GM18505 (cell line): ENCODE results near the gene MCF2L.
"Not testable (repeated sequence)": the region's sequence is repeated elsewhere in the genome, so short reads cannot be mapped to it uniquely, and the experiment has no call there.

Experiments
- ATAC-seq: cut with Tn5 transposase; IDR thresholded peaks from one replicate; pipeline ENCODE4 v1.9.1; 2021; ENCODE audit not compliant: unreplicated experiment
- POLR2A ChIP-seq: IDR thresholded peaks from 4 replicates; pipeline ENCODE4 v1.6.1; 2011; ENCODE audit warnings: borderline replicate concordance; ENCODE audit not compliant: insufficient read depth, insufficient read length; ENCODE audit errors: extremely low read depth

Gene MCF2L

DNA sequence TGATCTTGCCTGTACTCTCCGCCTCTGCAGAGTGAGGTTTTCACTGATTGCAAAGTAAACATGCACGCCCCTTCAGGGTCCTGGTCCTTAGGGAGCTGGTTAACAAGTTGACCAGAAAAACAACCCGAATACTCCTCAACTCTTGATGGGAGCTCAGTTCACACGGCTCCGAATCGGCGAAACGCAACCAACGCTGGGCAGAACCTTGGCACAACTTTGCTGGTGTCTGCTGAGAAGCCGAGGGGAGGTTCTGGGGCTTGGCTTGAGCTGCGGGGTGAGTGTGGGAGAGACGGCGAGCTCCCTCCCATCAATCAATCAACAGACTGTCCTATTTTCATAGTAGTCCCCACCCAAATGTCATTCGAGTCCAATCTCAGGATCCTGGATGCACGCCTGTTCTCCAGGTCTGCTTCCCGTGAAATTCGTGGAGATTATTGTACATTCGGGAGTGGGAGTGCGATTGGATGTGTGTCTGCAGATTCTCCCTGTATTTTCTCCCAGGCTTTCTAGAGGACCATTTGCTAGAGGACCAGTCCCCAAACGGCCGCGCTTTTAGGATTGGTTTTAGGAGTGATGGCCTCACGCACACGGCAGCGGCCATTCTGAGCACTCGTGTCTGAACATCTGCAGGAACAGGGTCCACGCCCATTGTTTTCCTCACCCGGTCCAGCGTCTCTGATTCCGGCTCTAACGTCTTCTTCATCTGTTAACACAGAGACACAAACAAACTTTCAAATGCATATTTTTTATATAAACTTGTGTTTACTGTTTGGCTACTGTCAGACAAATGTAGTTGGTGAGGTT, 85.0 kb downstream of the MCF2L start:
- ATAC-seq, result no peak
- no peak for TF ChIP-seq POLR2A

DNA sequence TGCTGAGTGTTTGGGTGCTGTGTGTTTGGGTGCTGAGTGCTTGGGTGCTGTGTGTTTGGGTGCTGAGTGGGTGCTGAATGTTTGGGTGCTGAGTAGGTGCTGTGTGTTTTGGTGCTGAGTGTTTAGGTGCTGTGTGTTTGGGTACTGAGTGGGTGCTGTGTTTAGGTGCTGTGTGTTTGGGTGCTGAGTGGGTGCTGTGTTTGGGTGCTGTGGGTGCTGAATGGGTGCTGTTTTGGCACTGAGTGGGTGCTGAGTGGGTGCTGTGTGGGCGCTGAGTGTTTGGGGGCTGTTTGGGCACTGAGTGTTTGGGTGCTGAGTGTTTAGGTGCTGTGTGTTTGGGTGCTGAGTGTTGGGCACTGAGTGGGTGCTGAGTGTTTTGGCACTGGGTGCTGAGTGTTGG, 88.1 kb downstream of the MCF2L start:
- TF ChIP-seq POLR2A, result no peak
- no peak for ATAC-seq

DNA sequence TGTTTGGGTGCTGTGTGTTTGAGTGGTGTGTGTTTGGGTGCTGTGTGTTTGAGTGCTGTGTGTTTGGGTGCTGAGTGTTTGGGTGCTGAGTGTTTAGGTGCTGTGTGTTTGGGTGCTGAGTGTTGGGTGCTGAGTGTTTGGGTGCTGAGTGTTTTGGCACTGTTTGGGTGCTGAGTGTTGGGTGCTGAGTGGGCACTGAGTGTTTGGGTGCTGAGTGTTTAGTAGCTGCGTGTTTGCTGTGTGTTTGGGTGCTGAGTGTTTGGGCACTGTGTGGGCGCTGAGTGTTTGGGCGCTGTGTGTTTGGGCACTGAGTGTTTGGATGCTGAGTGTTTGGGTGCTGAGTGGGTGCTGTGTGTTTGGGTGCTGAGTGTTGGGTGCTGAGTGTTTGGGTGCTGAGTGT, 88.5 kb downstream of the MCF2L start:
- ATAC-seq, result not testable (repeated sequence)

DNA sequence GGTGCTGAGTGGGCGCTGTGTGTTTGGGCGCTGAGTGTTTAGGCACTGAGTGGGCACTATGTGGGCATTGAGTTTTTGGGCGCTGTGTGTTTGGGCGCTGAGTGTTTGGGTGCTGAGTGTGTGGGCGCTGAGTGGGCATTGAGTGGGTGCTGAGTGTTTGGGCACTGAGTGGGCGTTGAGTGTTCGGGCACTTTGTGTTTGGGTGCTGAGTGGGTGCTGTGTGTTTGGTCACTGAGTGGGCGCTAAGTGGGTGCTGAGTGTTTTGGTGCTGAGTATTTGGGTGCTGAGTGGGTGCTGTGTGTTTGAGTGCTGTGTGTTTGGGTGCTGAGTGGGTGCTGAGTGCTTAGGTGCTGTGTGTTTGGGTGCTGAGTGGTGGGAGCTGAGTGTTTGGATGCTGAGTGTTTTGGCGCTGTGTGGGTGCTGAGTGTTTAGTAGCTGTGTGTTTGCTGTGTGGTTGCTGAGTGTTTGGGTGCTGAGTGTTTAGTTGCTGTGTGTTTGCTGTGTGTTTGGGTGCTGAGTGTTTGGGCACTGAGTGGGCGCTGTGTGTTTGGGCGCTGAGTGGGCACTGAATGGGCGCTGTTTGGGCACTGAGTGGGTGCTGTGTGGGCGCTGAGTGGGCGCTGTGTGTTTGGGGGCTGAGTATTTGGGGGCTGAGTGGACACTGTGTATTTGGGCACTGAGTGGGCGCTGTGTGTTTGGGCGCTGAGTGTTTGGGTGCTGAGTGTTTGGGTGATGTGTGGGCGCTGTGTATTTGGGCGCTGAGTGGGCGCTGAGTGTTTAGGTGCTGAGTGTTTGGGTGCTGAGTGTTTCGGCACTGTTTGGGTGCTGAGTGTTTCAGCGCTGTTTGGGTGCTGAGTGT, 89.3 kb downstream of the MCF2L start:
- no peak for TF ChIP-seq POLR2A
- ATAC-seq, result no peak

DNA sequence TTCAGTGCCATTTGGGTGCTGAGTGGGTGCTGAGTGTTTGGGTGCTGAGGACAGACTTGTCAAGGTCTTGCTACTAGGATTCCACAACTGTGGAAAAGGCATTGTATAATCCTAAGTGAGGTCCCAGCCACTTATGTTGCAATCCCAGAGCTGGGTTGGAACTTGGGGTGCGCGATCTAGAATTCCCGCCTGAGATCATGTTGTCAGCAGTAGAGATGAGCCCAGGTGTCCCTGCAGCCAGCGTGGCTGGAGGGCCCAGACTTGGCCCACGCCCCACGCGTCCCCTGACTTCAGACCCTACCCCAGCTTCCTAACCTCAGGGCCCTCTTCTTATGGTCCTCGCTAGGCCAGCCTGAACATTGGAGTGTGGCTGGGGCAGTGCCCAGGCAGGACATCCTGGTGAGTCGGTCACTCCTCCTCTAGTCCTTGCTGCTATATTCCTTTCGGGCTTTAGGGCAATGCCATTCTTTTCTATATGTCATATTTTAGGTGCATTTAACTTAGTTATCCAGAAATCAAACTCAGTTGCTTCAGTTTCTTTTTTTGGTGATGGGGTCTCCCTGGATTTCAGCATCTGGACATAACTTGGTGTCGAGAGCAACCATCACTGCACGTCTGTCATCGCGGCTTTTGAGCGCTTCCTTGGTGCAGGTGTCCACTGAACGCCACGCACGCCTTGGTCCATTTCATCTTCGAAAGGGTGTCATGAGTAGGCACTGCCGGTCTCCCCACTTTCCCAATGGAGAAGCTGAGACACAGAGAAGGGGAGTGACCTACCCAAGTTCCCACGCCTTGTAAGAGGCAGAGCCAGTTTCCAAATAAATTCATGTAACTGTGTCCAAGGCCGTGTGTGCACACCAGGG, 90.2 kb downstream of the MCF2L start:
- ATAC-seq, result no peak

DNA sequence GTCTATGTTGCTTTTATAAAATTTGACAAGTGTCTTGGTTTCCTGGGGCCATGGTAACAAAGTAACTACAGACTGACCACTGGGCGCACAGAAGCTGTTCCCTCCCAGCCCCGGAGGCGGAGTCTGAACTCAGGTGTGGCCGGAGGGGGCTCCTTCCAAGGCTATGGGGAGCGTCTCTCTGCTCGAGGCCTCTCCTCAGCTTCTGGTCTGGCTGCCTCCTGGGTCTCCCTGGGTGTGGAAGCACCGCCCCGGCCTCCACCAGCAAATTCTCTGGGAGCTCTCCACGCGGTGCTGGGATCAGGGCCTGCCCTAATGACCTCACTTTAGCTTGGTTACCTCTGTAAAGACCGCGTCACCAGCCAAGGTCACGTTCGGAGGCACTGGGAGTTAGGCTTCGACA, 90.9 kb downstream of the MCF2L start:
- no peak for ATAC-seq
- no peak for TF ChIP-seq POLR2A

More for the DNA sequence above, 90.2 kb downstream of the MCF2L start:
- TF ChIP-seq POLR2A, result no peak

DNA sequence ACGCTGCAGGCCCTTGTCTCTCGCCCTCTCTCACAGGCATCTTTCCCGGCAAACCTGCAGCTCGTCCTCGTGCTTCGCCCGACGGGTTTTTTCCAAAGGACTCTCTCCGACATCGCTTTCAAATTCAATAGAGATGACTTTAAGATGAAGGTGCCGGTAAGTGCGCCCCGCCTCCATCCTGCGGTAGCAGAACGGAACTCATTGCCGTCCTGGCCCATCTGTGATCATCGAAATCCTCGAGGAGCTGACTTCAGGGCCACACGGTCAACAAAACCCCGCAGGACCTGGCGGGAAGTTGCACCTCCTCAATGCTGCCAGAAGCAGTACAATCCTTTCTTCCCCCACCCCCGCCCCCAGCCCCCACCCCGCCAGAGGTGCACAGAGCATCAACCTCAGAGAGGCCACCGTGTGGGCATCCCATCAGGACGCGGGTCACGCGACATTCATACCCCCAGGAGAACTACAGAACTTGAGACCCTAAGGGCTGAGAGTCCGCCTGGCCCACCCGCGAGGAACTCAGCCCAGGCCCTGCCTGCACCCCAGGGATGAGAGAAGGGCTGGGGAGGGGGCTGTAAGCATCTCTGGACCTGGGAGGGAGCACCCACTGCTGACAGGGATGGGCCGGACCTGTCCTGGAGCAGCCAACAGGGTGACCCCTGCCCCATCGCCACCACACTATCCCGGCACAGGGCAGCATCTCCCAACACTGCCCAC, 91.7 kb downstream of the MCF2L start:
- no peak for ATAC-seq
- TF ChIP-seq POLR2A, result no peak

DNA sequence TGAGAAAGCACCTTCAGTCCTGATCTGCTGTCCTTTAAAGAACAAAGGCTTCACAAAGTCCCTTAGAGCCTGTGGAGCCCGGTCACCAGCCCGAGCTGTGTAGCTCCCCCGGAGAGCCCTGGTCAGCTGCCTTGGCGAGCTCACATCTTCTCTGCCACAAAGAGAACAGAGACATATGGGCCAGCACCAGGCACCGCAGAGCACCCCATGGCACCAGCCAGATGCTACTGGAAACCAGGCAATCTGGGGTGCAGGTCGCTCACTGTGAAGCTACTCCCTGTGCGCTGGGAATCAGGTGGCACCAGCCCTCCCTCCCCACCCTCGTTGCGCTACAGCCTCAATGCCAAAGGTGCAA, 92.2 kb downstream of the MCF2L start:
- no peak for TF ChIP-seq POLR2A
- ATAC-seq, result no peak

DNA sequence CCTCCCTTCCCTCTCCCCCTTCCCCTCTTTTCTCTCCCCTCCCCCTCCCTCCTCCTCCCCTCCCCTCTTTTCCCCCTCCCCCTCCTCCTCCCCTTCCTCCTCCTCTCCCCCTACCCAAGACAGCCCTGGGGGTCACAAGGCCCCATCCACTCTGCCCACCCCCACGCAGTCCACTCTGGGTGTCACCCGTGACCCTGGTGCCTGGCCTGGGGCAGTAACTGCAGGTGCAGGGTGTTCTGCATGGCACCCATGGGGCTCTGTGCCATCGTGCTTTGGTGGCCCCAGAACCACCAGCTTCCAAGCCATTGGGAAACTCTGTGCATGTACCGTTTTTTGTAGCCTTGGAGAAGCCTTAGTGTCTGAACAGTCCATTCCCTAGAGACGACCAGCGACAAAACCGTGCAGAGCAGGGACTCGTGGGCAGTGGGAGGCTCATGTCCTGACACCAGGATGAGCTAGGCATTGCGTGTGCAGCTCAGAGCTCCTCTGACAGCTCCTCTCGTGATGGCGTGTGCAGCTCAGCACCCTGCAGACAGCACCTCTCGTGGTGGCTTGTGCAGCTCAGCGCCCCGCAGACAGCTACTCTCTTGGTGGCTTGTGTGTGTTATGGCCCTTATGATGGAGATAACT, 92.9 kb downstream of the MCF2L start:
- no peak for ATAC-seq
- TF ChIP-seq POLR2A, result no peak

DNA sequence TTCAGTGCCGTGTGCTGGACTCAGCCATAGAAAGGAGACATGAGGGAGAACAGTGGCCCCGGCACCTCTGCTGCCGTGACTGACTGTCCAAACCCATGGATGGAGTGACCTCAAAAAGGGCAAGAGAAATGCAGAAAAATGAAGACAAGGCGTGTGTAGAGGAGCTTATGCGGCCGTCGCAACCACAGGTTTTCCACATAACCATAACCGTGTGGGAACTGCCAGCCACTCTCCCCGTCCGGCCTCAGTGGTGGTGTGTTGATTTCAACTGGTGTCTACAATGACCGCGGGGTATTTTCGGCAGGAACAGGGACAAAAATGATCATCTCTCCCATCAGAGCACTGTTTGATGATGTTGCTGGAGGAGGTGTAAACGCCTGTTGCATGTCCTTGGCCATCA, 93.7 kb downstream of the MCF2L start:
- no peak for ATAC-seq
- no peak for TF ChIP-seq POLR2A

DNA sequence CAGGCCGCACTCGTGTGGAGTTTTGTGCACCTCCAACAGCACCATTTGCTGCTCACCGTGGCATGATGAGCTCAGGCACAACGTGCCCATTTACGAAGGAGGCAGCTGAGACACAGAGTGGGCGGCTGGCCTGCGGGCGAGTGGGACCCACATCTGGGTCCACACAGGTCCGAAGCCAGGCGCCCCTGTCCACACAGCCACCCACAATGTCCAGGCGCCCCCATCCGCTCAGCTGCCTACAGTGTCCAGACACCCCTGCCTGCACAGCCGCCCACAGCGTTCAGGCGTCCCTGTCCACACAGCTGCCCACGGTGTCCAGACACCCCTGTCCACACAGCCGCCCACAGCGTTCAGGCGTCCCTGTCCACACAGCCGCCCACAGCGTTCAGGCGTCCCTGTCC, 94.1 kb downstream of the MCF2L start:
- no peak for TF ChIP-seq POLR2A
- no peak for ATAC-seq

DNA sequence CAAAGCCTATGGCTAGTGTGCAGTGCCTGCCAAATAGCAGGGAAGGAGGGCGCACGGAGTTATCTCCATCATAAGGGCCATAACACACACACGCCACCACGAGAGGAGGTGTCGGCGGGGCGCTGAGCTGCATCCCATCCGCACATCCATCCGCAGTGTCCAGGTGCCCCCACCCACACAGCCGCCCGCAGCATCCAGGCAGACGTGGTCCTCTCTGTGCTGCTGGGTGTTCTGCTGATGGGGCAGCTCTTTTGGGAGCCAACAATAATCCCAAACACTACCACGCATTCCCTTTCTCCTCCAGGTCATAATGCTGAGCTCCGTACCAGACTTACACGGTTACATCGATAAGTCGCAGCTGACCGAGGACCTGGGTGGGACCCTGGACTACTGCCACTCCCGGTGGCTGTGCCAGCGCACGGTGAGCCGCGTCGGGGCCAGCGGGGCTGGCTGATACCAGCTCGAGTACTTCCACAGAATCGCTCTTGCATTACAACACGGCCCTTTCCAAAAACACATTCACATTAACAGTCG, 95.1 kb downstream of the MCF2L start:
- ATAC-seq, result no peak
- TF ChIP-seq POLR2A, result no peak

DNA sequence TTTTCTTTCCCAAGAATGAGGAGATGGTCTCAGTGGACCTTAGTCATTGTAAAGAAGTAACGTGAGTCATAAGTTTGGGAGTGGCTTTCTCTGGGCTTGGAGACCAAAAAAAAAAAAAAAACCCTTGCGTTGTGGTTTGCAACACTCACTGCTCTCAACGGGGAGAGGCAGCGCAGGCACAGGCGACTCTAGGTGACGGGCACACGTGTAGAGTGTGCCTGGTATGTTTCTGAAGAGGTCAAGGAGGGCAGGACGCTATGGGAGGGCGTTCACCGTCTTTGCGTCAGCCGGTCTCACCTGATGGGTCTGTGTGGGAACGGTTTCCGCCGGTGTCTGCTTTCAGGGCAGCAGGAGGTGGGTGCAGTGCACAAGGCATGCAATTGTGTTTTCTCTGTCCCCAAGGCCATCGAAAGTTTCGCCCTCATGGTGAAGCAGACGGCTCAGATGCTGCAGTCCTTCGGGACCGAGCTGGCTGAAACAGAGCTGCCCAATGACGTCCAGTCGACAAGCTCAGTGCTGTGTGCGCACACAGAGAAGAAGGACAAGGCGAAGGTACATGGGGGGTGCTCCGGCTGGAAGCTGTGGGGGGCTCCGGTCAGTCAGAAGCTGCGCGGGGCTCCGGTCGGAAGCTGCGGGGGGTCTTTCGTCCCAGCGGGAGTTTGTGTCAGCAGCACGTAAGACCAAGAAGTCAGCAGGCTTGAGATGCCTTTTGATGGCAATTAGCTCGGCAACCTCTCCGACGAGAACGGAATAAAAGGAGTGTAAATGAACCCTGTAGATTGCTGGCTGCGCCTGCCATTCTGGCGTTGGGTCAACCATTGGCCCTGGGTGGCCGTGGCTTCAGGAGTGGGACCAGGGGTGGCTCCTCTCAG, 95.8 kb downstream of the MCF2L start:
- no peak for ATAC-seq

More for the DNA sequence above, 95.8 kb downstream of the MCF2L start:
- no peak for TF ChIP-seq POLR2A
